Neuronal stem cell (in vitro differentiated cells): ENCODE measurements around the gene MFAP5.

Source experiments
- DNase-seq: peaks from one replicate; pipeline ENCODE4 v3.0.0-alpha.2; 2013; ENCODE audit warnings: low spot score
- H2AFZ ChIP-seq: one replicate; pipeline ENCODE4 v1.6.1; 2013; ENCODE audit warnings: mild to moderate bottlenecking, low read length, inconsistent platforms
- H2AK5ac ChIP-seq: 2 replicates; pipeline ENCODE4 v1.6.1; 2013; ENCODE audit warnings: low read depth, mild to moderate bottlenecking, inconsistent platforms, low read length, moderate library complexity, mixed read lengths
- H2BK120ac ChIP-seq: 2 replicates; pipeline ENCODE4 v1.6.1; 2013; ENCODE audit warnings: low read depth, mild to moderate bottlenecking, inconsistent platforms, low read length, moderate library complexity, mixed read lengths
- H2BK12ac ChIP-seq: one replicate; pipeline ENCODE4 v1.6.1; 2013; ENCODE audit warnings: low read length, inconsistent platforms
- H2BK15ac ChIP-seq: 2 replicates; pipeline ENCODE4 v1.6.1; 2013; ENCODE audit warnings: mild to moderate bottlenecking, low read length, inconsistent platforms, mixed read lengths
- H2BK5ac ChIP-seq: one replicate; pipeline ENCODE4 v1.6.1; 2013; ENCODE audit warnings: inconsistent platforms, mild to moderate bottlenecking, low read length, moderate library complexity
- H3K14ac ChIP-seq: one replicate; pipeline ENCODE4 v1.6.1; 2013; ENCODE audit warnings: low read length, inconsistent platforms
- H3K18ac ChIP-seq: 2 replicates; pipeline ENCODE4 v1.6.1; 2013; ENCODE audit warnings: low read length, inconsistent platforms
- H3K23ac ChIP-seq: 2 replicates; pipeline ENCODE4 v1.6.1; 2013; ENCODE audit warnings: low read depth, mild to moderate bottlenecking, mixed read lengths, low read length, inconsistent platforms; ENCODE audit not compliant: poor library complexity
- H3K27ac ChIP-seq: replicated peaks from 3 replicates; pipeline ENCODE4 v1.5.1; 2013; ENCODE audit warnings: low read length, inconsistent platforms
- H3K27me3 ChIP-seq, 3 experiments: 2 replicates each; pipeline ENCODE4 v1.6.1; 2013; ENCODE audit warnings: low read length in 3 of 3, mild to moderate bottlenecking in 2 of 3, inconsistent platforms in 1 of 3, low read depth in 1 of 3, mixed read lengths in 1 of 3, moderate library complexity in 1 of 3; ENCODE audit not compliant: control insufficient read depth in 3 of 3, insufficient read depth in 3 of 3
- H3K36me3 ChIP-seq, 2 donors: replicated peaks in 1 of 2; 2 replicates each; pipeline ENCODE4 v1.6.1; 2013; ENCODE audit warnings: low read length in 2 of 2; ENCODE audit not compliant: control insufficient read depth in 2 of 2, insufficient read depth in 2 of 2
- H3K4ac ChIP-seq: 2 replicates; pipeline ENCODE4 v1.6.1; 2013; ENCODE audit warnings: inconsistent platforms, mild to moderate bottlenecking, low read length, moderate library complexity
- H3K4me1 ChIP-seq, 2 donors: 1 replicate in 1 of 2; 2 replicates in 1 of 2; pipeline ENCODE4 v1.6.1; 2013; ENCODE audit warnings: low read length in 2 of 2, low read depth in 1 of 2; ENCODE audit not compliant: control insufficient read depth in 2 of 2, insufficient read depth in 1 of 2
- H3K4me2 ChIP-seq: one replicate; pipeline ENCODE4 v1.6.1; 2013; ENCODE audit warnings: mild to moderate bottlenecking, low read length, inconsistent platforms; ENCODE audit not compliant: insufficient read depth, poor library complexity, severe bottlenecking
- H3K4me3 ChIP-seq, 2 donors: 2 replicates each; pipeline ENCODE4 v1.5.1; 2013; ENCODE audit warnings: low read length in 2 of 2, mild to moderate bottlenecking in 2 of 2, inconsistent platforms in 1 of 2, moderate library complexity in 1 of 2
- H3K79me1 ChIP-seq: one replicate; pipeline ENCODE4 v1.6.1; 2013; ENCODE audit warnings: low read depth, mild to moderate bottlenecking, inconsistent platforms, low read length, moderate library complexity
- H3K9ac ChIP-seq: one replicate; pipeline ENCODE4 v1.6.1; 2013; ENCODE audit warnings: mild to moderate bottlenecking, low read depth, low read length, inconsistent platforms; ENCODE audit not compliant: poor library complexity
- H3K9me3 ChIP-seq, 2 donors: replicated peaks in 1 of 2; 2 replicates each; pipeline versions ENCODE3 to v1.6.1; 2013; ENCODE audit warnings: low read length in 2 of 2, mild to moderate bottlenecking in 2 of 2, inconsistent platforms in 1 of 2, low read depth in 1 of 2, mixed read lengths in 1 of 2, moderate library complexity in 1 of 2; ENCODE audit not compliant: control insufficient read depth in 2 of 2, insufficient read depth in 1 of 2
- H4K8ac ChIP-seq: one replicate; pipeline ENCODE4 v1.6.1; 2013; ENCODE audit warnings: low read depth, mild to moderate bottlenecking, inconsistent platforms, low read length, moderate library complexity
- H4K91ac ChIP-seq: one replicate; pipeline ENCODE4 v1.6.1; 2013; ENCODE audit warnings: low read length, low read depth, mild to moderate bottlenecking, inconsistent platforms; ENCODE audit not compliant: poor library complexity
- WGBS, 2 donors: extraction: QIAGEN DNeasy Blood & Tissue Kit; methylation state at CpG; one replicate each; pipeline ENCODE4 v1.1.7; 2013; ENCODE audit warnings: missing lambda C conversion rate in 2 of 2, mixed read lengths in 1 of 2; ENCODE audit not compliant: insufficient read length in 2 of 2, insufficient replicate concordance in 1 of 2; ENCODE audit errors: extremely low coverage in 2 of 2; 5-methylcytosine and 5-hydroxymethylcytosine counted together

MFAP5 gene

DNA sequence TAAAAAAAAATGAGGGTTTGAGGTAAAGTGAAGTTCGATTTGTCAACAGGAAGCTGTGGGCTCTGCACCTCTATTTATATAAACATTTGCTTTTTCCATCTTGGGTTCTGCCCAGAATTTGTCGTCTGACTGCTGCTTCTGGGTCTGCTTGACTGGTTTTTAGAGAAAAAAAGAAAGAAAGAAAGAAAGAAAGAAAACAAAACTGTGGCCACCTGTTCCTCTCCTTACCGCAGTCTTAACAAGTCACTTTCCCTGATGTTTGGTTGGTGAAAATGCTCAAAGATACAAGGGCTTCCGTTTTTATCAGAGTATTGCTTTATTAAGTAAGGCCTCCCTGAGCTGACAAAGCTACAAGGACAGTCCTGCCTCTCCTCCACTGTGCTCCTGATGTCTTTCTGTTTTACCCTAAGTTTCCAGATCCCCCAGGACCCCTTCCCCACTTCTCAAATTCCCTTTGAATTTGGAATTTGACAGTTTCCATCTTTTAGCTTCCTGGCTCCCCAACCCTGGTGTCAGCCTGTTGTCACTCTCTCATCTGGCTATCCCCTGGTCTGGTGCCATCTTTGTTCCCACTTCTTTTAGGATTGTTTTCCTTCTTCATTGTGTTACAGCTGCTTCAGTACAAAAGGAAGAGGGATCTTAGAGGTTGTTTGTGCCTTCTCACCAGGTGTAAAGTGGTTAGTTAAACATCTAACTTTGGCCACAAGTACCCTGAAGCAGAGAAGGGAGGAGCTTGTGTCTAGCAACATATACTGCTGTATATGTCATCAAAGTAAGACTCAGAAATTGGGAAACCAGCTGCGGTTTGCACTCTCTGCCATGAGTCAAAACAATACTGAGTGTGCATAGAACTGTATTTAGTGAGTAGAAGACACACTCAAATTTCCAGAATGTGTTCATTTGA, 18.0 kb downstream of the MFAP5 start:
- H3K4me2 ChIP-seq: no peak overlapping the region
- H2BK12ac ChIP-seq: no peak overlapping the region
- H4K8ac ChIP-seq: no peak overlapping the region
- H3K4ac ChIP-seq: no peak overlapping the region
- no peaks in the 10 kb centered on the region for H3K4me1 ChIP-seq
- WGBS, 2 donors: no CpG with 5 or more reads among the region's 5 CpGs
- H2BK5ac ChIP-seq: no peak overlapping the region
- no peak overlapping the region for H2BK120ac ChIP-seq
- no peaks in the 10 kb centered on the region for H3K36me3 ChIP-seq
- no peaks in the 10 kb centered on the region for H3K9me3 ChIP-seq
- H3K18ac ChIP-seq: no peak overlapping the region
- no peak overlapping the region for H3K9ac ChIP-seq
- no peaks in the 10 kb centered on the region for H3K27me3 ChIP-seq
- H4K91ac ChIP-seq: no peak overlapping the region
- H3K23ac ChIP-seq: no peak overlapping the region
- peak overlapping the region; percentile 22 for H2AFZ ChIP-seq
- no peak for DNase-seq
- no peak overlapping the region for H2AK5ac ChIP-seq
- H3K4me3 ChIP-seq: no peak overlapping the region
- no peaks in the 10 kb centered on the region for H3K79me1 ChIP-seq
- no peak overlapping the region for H3K14ac ChIP-seq
- H2BK15ac ChIP-seq: no peak overlapping the region
- no peak overlapping the region for H3K27ac ChIP-seq

DNA sequence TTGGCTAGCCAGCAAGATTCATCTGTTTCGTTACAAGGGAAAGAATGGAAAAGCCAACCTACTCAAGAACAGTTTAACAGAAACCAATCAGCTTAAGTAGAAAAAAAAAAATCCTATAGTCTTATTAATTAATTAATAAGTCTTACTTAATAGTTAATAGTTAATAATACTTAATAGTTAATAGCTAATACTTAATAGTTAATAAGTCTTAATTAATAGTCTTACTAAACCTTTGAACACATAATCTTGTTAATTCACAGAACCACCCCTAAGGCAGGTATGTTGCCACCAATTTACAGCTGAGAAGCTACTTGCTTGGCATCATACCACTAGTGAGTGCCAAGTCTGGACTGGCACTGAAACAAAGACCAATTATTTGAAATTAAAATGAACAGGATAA, 19.9 kb downstream of the MFAP5 start:
- Histone ChIP-seq H2BK15ac (no peak overlapping the region), H2BK5ac (no peak overlapping the region), H3K27me3 (no peaks in the 10 kb centered on the region), H2AK5ac (no peak overlapping the region), H3K14ac (no peak overlapping the region), H3K27ac (no peak overlapping the region), H3K4ac (no peak overlapping the region), H4K91ac (no peak overlapping the region), H3K4me3 (no peak overlapping the region), H3K4me2 (no peak overlapping the region), H2BK120ac (no peak overlapping the region), H3K36me3 (no peaks in the 10 kb centered on the region), H3K23ac (no peak overlapping the region), H2AFZ (no peak overlapping the region), H3K79me1 (no peaks in the 10 kb centered on the region), H4K8ac (no peak overlapping the region), H3K4me1 (no peaks in the 10 kb centered on the region), H2BK12ac (no peak overlapping the region), H3K18ac (no peak overlapping the region), H3K9me3 (no peaks in the 10 kb centered on the region), H3K9ac (no peak overlapping the region)
- WGBS, 2 donors: no CpG with 5 or more reads among the region's 1 CpG
- no peak for DNase-seq

DNA sequence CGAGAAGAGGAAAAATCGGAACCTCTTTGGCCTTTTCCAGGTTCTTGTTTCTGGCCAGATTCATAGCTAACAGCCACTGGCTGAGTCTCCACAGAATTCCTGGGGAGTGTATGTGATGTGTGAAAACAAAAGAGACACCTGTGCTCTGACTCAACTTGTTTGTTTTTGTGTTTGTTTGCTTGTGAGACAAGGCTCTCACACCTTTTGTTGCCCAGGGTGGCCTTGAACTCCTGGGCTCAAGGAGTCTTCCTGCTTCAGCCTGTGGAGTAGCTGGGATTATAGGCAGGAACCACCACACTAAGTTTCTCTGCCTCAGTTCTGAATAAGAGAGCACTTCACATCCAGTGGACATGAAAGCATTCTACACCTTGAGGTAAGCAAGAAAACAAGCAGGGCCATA, 22.7 kb downstream of the MFAP5 start:
- no peak overlapping the region for H3K18ac ChIP-seq
- H3K27ac ChIP-seq: no peak overlapping the region
- no CpG with 5 or more reads among the region's 2 CpGs for WGBS, 2 donors
- DNase-seq: no peak
- H3K4me1 ChIP-seq: no peaks in the 10 kb centered on the region
- H2BK5ac ChIP-seq: no peak overlapping the region
- no peak overlapping the region for H3K4ac ChIP-seq
- H3K23ac ChIP-seq: no peak overlapping the region
- H2BK12ac ChIP-seq: no peak overlapping the region
- H3K4me2 ChIP-seq: no peak overlapping the region
- H2AK5ac ChIP-seq: no peak overlapping the region
- no peak overlapping the region for H3K4me3 ChIP-seq
- no peak overlapping the region for H3K14ac ChIP-seq
- H2BK15ac ChIP-seq: no peak overlapping the region
- H4K91ac ChIP-seq: no peak overlapping the region
- no peak overlapping the region for H4K8ac ChIP-seq
- no peaks in the 10 kb centered on the region for H3K27me3 ChIP-seq
- no peak overlapping the region for H2BK120ac ChIP-seq
- no peak overlapping the region for H3K9ac ChIP-seq
- no peaks in the 10 kb centered on the region for H3K36me3 ChIP-seq
- H2AFZ ChIP-seq: no peak overlapping the region
- no peaks in the 10 kb centered on the region for H3K79me1 ChIP-seq
- H3K9me3 ChIP-seq: no peaks in the 10 kb centered on the region

DNA sequence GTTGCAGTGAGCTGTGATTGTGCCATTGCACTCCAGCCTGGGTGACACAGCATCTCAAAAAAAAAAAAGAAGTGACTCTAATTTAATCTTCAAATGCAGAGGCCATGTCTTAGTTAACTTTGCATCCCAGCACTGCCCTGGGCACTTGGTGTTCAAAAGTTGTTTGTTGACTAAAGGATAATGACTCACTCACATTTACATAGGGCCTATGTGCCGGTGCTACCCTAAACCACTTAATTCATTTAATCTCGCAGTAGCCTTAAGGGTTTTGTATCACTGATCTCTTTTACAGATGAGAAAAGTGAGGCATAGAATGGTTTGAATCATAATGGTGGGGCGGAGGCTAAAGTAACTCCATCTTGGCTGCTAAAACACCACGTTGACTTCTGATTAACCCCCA, 23.7 kb downstream of the MFAP5 start:
- H3K4ac ChIP-seq: no peak overlapping the region
- no peak overlapping the region for H2BK15ac ChIP-seq
- H2BK12ac ChIP-seq: no peak overlapping the region
- no CpG with 5 or more reads among the region's 4 CpGs for WGBS, 2 donors
- H3K14ac ChIP-seq: no peak overlapping the region
- no peak overlapping the region for H3K4me3 ChIP-seq
- no peaks in the 10 kb centered on the region for H3K36me3 ChIP-seq
- no peak overlapping the region for H3K9ac ChIP-seq
- H3K9me3 ChIP-seq: no peaks in the 10 kb centered on the region
- H3K18ac ChIP-seq: no peak overlapping the region
- H2BK120ac ChIP-seq: no peak overlapping the region
- no peak overlapping the region for H3K23ac ChIP-seq
- no peak overlapping the region for H2AK5ac ChIP-seq
- H4K91ac ChIP-seq: no peak overlapping the region
- no peak overlapping the region for H3K4me2 ChIP-seq
- H4K8ac ChIP-seq: no peak overlapping the region
- H2AFZ ChIP-seq: no peak overlapping the region
- no peaks in the 10 kb centered on the region for H3K27me3 ChIP-seq
- no peaks in the 10 kb centered on the region for H3K4me1 ChIP-seq
- H2BK5ac ChIP-seq: no peak overlapping the region
- H3K27ac ChIP-seq: no peak overlapping the region
- no peaks in the 10 kb centered on the region for H3K79me1 ChIP-seq
- no peak for DNase-seq
